HepG2 (cell line): ENCODE results near the gene APOC1. TPM values are rescaled to one million over a fixed set of nuclear protein-coding genes. Genes with fewer than 3 reads are reported as not detected.

ENCODE experiments used
- FOXA3 ChIP-seq: IDR thresholded peaks from 2 replicates; pipeline ENCODE4 v1.6.1; 2016; ENCODE audit warnings: missing genetic modification reagents, missing compliant biosample characterization
- KDM1A ChIP-seq: IDR thresholded peaks from 2 replicates; pipeline ENCODE4 v1.6.1; 2016; ENCODE audit warnings: missing compliant biosample characterization
- SRY ChIP-seq: sonication (generic); formaldehyde crosslinking; IDR thresholded peaks from 2 replicates; pipeline ENCODE4 v1.8.0; 2022; ENCODE audit warnings: mild to moderate bottlenecking, missing genetic modification reagents
- TRIM24 ChIP-seq: sonication (generic); formaldehyde crosslinking; IDR thresholded peaks from 2 replicates; pipeline ENCODE4 v1.8.0; 2022; ENCODE audit warnings: mild to moderate bottlenecking, missing genetic modification reagents
- ZNF160 ChIP-seq: sonication (generic); formaldehyde crosslinking; IDR thresholded peaks from 2 replicates; pipeline ENCODE4 v1.8.0; 2022; ENCODE audit warnings: mild to moderate bottlenecking, inconsistent platforms, missing genetic modification reagents
- ZNF383 ChIP-seq: sonication (generic); formaldehyde crosslinking; IDR thresholded peaks from 2 replicates; pipeline ENCODE4 v1.4.0; 2020; ENCODE audit warnings: missing genetic modification reagents, mild to moderate bottlenecking, borderline replicate concordance
- polyA plus RNA-seq, 8 experiments: library from polyadenylated mRNA; depleted of rRNA in 3 of 8; stranded (reverse) in 7 of 8; unstranded in 1 of 8; fragments of >200 nt; fragmentation: Illumina TruSeq in 4 of 8; extraction: Trizol in 4 of 8; gene quantifications; 2 replicates each; pipeline versions ENCODE4 v1.2.1 to v1.2.3, GENCODE V29; 2011 to 2016; ENCODE audit warnings: low read depth in 4 of 8, missing spikeins in 1 of 8, mixed read lengths in 1 of 8; ENCODE audit not compliant: insufficient read depth in 1 of 8
- total RNA-seq, 5 experiments: library from RNA; depleted of rRNA; stranded (reverse); fragments of >200 nt; fragmentation: Illumina TruSeq; extraction: Trizol; gene quantifications; 2 replicates each; pipeline ENCODE4 v1.2.3, GENCODE V29; 2016; ENCODE audit warnings: low read depth in 1 of 5
- TF ChIP-seq, protein P1 (sequence below): sonication (generic); formaldehyde crosslinking; IDR thresholded peaks from 2 replicates; pipeline ENCODE4 v1.4.0; 2020; ENCODE audit warnings: missing genetic modification reagents
- TF ChIP-seq, protein P2 (sequence below): sonication (generic); formaldehyde crosslinking; IDR thresholded peaks from 2 replicates; pipeline ENCODE4 v1.4.0; 2020; ENCODE audit warnings: mild to moderate bottlenecking, missing genetic modification reagents, borderline replicate concordance
- TF ChIP-seq, protein P3 (sequence below): sonication (generic); formaldehyde crosslinking; IDR thresholded peaks from 2 replicates; pipeline ENCODE4 v1.5.0; 2020; ENCODE audit warnings: mild to moderate bottlenecking, missing genetic modification reagents, borderline replicate concordance

Gene APOC1
- total and polyA plus RNA-seq, 2 of the 13 experiments (the other 11 are each of a cell fraction or from before 2014, with no cell fraction given), result 600 to 1,235 TPM

DNA sequence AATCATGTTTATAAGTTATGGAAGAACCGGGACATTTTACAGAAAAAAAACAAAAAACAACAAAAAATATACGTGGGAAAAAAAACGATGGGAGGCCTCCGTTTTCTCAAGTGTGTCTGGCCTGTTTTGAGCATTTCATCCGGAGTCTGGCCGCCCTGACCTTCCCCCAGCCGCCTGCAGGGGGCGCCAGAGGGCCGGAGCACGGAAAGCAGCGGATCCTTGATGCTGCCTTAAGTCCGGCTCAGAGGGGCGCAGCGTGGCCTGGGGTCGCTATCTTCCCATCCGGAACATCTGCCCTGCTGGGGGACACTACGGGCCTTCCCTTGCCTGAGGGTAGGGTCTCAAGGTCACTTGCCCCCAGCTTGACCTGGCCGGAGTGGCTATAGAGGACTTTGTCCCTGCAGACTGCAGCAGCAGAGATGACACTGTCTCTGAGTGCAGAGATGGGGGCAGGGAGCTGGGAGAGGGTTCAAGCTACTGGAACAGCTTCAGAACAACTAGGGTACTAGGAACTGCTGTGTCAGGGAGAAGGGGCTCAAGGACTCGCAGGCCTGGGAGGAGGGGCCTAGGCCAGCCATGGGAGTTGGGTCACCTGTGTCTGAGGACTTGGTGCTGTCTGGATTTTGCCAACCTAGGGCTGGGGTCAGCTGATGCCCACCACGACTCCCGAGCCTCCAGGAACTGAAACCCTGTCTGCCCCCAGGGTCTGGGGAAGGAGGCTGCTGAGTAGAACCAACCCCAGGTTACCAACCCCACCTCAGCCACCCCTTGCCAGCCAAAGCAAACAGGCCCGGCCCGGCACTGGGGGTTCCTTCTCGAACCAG, 10.6 kb upstream of the APOC1 start (continued):
- TF ChIP-seq, protein P1, sequence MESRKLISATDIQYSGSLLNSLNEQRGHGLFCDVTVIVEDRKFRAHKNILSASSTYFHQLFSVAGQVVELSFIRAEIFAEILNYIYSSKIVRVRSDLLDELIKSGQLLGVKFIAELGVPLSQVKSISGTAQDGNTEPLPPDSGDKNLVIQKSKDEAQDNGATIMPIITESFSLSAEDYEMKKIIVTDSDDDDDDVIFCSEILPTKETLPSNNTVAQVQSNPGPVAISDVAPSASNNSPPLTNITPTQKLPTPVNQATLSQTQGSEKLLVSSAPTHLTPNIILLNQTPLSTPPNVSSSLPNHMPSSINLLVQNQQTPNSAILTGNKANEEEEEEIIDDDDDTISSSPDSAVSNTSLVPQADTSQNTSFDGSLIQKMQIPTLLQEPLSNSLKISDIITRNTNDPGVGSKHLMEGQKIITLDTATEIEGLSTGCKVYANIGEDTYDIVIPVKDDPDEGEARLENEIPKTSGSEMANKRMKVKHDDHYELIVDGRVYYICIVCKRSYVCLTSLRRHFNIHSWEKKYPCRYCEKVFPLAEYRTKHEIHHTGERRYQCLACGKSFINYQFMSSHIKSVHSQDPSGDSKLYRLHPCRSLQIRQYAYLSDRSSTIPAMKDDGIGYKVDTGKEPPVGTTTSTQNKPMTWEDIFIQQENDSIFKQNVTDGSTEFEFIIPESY (CRISPR knock-in tag), result peak; percentile 6
- TF ChIP-seq, protein P2, sequence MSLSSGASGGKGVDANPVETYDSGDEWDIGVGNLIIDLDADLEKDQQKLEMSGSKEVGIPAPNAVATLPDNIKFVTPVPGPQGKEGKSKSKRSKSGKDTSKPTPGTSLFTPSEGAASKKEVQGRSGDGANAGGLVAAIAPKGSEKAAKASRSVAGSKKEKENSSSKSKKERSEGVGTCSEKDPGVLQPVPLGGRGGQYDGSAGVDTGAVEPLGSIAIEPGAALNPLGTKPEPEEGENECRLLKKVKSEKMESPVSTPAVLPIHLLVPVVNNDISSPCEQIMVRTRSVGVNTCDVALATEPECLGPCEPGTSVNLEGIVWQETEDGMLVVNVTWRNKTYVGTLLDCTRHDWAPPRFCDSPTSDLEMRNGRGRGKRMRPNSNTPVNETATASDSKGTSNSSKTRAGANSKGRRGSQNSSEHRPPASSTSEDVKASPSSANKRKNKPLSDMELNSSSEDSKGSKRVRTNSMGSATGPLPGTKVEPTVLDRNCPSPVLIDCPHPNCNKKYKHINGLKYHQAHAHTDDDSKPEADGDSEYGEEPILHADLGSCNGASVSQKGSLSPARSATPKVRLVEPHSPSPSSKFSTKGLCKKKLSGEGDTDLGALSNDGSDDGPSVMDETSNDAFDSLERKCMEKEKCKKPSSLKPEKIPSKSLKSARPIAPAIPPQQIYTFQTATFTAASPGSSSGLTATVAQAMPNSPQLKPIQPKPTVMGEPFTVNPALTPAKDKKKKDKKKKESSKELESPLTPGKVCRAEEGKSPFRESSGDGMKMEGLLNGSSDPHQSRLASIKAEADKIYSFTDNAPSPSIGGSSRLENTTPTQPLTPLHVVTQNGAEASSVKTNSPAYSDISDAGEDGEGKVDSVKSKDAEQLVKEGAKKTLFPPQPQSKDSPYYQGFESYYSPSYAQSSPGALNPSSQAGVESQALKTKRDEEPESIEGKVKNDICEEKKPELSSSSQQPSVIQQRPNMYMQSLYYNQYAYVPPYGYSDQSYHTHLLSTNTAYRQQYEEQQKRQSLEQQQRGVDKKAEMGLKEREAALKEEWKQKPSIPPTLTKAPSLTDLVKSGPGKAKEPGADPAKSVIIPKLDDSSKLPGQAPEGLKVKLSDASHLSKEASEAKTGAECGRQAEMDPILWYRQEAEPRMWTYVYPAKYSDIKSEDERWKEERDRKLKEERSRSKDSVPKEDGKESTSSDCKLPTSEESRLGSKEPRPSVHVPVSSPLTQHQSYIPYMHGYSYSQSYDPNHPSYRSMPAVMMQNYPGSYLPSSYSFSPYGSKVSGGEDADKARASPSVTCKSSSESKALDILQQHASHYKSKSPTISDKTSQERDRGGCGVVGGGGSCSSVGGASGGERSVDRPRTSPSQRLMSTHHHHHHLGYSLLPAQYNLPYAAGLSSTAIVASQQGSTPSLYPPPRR (CRISPR knock-in tag), result peak; percentile 83; the same call in 1 of the 2 replicates
- TF ChIP-seq, protein P3, sequence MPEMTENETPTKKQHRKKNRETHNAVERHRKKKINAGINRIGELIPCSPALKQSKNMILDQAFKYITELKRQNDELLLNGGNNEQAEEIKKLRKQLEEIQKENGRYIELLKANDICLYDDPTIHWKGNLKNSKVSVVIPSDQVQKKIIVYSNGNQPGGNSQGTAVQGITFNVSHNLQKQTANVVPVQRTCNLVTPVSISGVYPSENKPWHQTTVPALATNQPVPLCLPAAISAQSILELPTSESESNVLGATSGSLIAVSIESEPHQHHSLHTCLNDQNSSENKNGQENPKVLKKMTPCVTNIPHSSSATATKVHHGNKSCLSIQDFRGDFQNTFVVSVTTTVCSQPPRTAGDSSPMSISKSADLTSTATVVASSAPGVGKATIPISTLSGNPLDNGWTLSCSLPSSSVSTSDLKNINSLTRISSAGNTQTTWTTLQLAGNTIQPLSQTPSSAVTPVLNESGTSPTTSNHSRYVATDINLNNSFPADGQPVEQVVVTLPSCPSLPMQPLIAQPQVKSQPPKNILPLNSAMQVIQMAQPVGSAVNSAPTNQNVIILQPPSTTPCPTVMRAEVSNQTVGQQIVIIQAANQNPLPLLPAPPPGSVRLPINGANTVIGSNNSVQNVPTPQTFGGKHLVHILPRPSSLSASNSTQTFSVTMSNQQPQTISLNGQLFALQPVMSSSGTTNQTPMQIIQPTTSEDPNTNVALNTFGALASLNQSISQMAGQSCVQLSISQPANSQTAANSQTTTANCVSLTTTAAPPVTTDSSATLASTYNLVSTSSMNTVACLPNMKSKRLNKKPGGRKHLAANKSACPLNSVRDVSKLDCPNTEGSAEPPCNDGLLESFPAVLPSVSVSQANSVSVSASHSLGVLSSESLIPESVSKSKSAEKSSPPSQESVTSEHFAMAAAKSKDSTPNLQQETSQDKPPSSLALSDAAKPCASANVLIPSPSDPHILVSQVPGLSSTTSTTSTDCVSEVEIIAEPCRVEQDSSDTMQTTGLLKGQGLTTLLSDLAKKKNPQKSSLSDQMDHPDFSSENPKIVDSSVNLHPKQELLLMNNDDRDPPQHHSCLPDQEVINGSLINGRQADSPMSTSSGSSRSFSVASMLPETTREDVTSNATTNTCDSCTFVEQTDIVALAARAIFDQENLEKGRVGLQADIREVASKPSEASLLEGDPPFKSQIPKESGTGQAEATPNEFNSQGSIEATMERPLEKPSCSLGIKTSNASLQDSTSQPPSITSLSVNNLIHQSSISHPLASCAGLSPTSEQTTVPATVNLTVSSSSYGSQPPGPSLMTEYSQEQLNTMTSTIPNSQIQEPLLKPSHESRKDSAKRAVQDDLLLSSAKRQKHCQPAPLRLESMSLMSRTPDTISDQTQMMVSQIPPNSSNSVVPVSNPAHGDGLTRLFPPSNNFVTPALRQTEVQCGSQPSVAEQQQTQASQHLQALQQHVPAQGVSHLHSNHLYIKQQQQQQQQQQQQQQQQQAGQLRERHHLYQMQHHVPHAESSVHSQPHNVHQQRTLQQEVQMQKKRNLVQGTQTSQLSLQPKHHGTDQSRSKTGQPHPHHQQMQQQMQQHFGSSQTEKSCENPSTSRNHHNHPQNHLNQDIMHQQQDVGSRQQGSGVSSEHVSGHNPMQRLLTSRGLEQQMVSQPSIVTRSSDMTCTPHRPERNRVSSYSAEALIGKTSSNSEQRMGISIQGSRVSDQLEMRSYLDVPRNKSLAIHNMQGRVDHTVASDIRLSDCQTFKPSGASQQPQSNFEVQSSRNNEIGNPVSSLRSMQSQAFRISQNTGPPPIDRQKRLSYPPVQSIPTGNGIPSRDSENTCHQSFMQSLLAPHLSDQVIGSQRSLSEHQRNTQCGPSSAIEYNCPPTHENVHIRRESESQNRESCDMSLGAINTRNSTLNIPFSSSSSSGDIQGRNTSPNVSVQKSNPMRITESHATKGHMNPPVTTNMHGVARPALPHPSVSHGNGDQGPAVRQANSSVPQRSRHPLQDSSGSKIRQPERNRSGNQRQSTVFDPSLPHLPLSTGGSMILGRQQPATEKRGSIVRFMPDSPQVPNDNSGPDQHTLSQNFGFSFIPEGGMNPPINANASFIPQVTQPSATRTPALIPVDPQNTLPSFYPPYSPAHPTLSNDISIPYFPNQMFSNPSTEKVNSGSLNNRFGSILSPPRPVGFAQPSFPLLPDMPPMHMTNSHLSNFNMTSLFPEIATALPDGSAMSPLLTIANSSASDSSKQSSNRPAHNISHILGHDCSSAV (CRISPR knock-in tag), result no peak
- peak; percentile 43; the same call in 1 of the 2 replicates for TF ChIP-seq TRIM24
- TF ChIP-seq FOXA3 (CRISPR knock-in tag), result peak; percentile 50
- peak; percentile 70; the same call in 1 of the 2 replicates for TF ChIP-seq KDM1A
- 0 out of 2 replicates have a peak, but pooled peaks have one; percentile 34 for TF ChIP-seq ZNF160 (CRISPR knock-in tag)
- TF ChIP-seq SRY (CRISPR knock-in tag), result peak; percentile 46; the same call in 1 of the 2 replicates
- TF ChIP-seq ZNF383 (CRISPR knock-in tag), result 0 out of 2 replicates have a peak, but pooled peaks have one; percentile 8
